SK-N-SH treated with all-trans-retinoic acid at 6 μM for 48 hours (cell line): ENCODE results near the gene ALG12.

Experiments used
- ATAC-seq: fragments of 200-7000 bp; cut with Tn5 transposase; 3 replicates; pipeline ENCODE4 v1.9.1; 2020; ENCODE audit warnings: mild to moderate bottlenecking, moderate library complexity
- ARNTL ChIP-seq: fragments of 450-650 bp; formaldehyde crosslinking; IDR thresholded peaks from 2 replicates; pipeline ENCODE4 v1.5.0; 2020; ENCODE audit warnings: low read depth, mild to moderate bottlenecking, moderate library complexity, borderline replicate concordance
- BACH2 ChIP-seq: fragments of 250-450 bp; sonication (Bioruptor Pico); IDR thresholded peaks from 2 replicates; pipeline ENCODE4 v1.9.0; 2021; ENCODE audit warnings: mild to moderate bottlenecking, borderline replicate concordance
- CSDC2 ChIP-seq: fragments of 250-450 bp; sonication (Bioruptor Pico); IDR thresholded peaks from 2 replicates; pipeline ENCODE4 v1.5.0; 2020; ENCODE audit warnings: mild to moderate bottlenecking, moderate library complexity
- GLIS3 ChIP-seq: fragments of 250-450 bp; sonication (Bioruptor Pico); IDR thresholded peaks from 2 replicates; pipeline ENCODE4 v1.5.0; 2020; ENCODE audit warnings: mild to moderate bottlenecking, moderate library complexity
- POU6F1 ChIP-seq: fragments of 250-450 bp; sonication (Bioruptor Pico); IDR thresholded peaks from 2 replicates; pipeline ENCODE4 v1.8.0; 2021; ENCODE audit warnings: low read depth, mild to moderate bottlenecking, moderate library complexity, borderline replicate concordance
- PPARA ChIP-seq: fragments of 250-450 bp; sonication (Bioruptor Pico); IDR thresholded peaks from 2 replicates; pipeline ENCODE4 v1.5.0; 2020; ENCODE audit warnings: mild to moderate bottlenecking, borderline replicate concordance
- RARB ChIP-seq: fragments of 250-450 bp; sonication (Bioruptor Pico); IDR thresholded peaks from 2 replicates; pipeline ENCODE4 v1.8.0; 2021; ENCODE audit warnings: mild to moderate bottlenecking, moderate library complexity
- SNAI2 ChIP-seq: fragments of 250-450 bp; sonication (Bioruptor Pico); IDR thresholded peaks from 2 replicates; pipeline ENCODE4 v1.5.0; 2020; ENCODE audit warnings: mild to moderate bottlenecking, moderate library complexity
- TCF4 ChIP-seq: fragments of 250-450 bp; sonication (Bioruptor Pico); IDR thresholded peaks from 2 replicates; pipeline ENCODE4 v1.8.0; 2021; ENCODE audit warnings: mild to moderate bottlenecking, moderate library complexity, borderline replicate concordance
- TOX ChIP-seq: fragments of 250-450 bp; sonication (Bioruptor Pico); IDR thresholded peaks from 2 replicates; pipeline ENCODE4 v1.8.0; 2021; ENCODE audit warnings: mild to moderate bottlenecking, moderate library complexity, borderline replicate concordance
- TSHZ2 ChIP-seq: fragments of 250-450 bp; sonication (Bioruptor Pico); IDR thresholded peaks from 2 replicates; pipeline ENCODE4 v1.5.0; 2020; ENCODE audit warnings: mild to moderate bottlenecking, moderate library complexity
- ZC3H10 ChIP-seq: fragments of 250-450 bp; sonication (Bioruptor Pico); IDR thresholded peaks from 2 replicates; pipeline ENCODE4 v1.5.1; 2021; ENCODE audit warnings: mild to moderate bottlenecking, moderate library complexity
- ZFP3 ChIP-seq: fragments of 250-450 bp; sonication (Bioruptor Pico); IDR thresholded peaks from 2 replicates; pipeline ENCODE4 v1.5.0; 2020; ENCODE audit warnings: mild to moderate bottlenecking, moderate library complexity
- ZFP30 ChIP-seq: fragments of 450-650 bp; formaldehyde crosslinking; IDR thresholded peaks from 2 replicates; pipeline ENCODE4 v1.5.0; 2022; ENCODE audit warnings: mild to moderate bottlenecking, moderate library complexity
- ZNF565 ChIP-seq: fragments of 450-650 bp; formaldehyde crosslinking; conservative IDR thresholded peaks from 2 replicates; pipeline ENCODE4 v1.5.0; 2020; ENCODE audit warnings: low read depth, mild to moderate bottlenecking, moderate library complexity
- ZNF8 ChIP-seq: fragments of 450-650 bp; formaldehyde crosslinking; IDR thresholded peaks from 2 replicates; pipeline ENCODE4 v1.5.0; 2020; ENCODE audit warnings: mild to moderate bottlenecking, moderate library complexity
- TF ChIP-seq, protein P1 (sequence below): fragments of 250-450 bp; sonication (Bioruptor Pico); IDR thresholded peaks from 2 replicates; pipeline ENCODE4 v1.5.1; 2021; ENCODE audit warnings: mild to moderate bottlenecking, moderate library complexity

Gene ALG12

GRCh38 chr22:49943771-49944398, 25.6 kb upstream of the ALG12 start:
- TF ChIP-seq ZC3H10 (CRISPR knock-in tag): no peak
- TF ChIP-seq GLIS3 (CRISPR knock-in tag): no peak
- no peak for TF ChIP-seq ARNTL (CRISPR knock-in tag)
- TF ChIP-seq SNAI2 (CRISPR knock-in tag): no peak
- no peak for TF ChIP-seq PPARA
- no peak for TF ChIP-seq ZNF565 (CRISPR knock-in tag)
- TF ChIP-seq TCF4 (CRISPR knock-in tag): no peak
- TF ChIP-seq TSHZ2 (CRISPR knock-in tag): no peak
- no peak for TF ChIP-seq ZFP30 (CRISPR knock-in tag)
- no peak for TF ChIP-seq ZNF8 (CRISPR knock-in tag)
- TF ChIP-seq RARB (CRISPR knock-in tag): no peak
- TF ChIP-seq ZFP3 (CRISPR knock-in tag): no peak
- no peak for TF ChIP-seq TOX (CRISPR knock-in tag)
- no peak for TF ChIP-seq POU6F1 (CRISPR knock-in tag)
- TF ChIP-seq, protein P1, sequence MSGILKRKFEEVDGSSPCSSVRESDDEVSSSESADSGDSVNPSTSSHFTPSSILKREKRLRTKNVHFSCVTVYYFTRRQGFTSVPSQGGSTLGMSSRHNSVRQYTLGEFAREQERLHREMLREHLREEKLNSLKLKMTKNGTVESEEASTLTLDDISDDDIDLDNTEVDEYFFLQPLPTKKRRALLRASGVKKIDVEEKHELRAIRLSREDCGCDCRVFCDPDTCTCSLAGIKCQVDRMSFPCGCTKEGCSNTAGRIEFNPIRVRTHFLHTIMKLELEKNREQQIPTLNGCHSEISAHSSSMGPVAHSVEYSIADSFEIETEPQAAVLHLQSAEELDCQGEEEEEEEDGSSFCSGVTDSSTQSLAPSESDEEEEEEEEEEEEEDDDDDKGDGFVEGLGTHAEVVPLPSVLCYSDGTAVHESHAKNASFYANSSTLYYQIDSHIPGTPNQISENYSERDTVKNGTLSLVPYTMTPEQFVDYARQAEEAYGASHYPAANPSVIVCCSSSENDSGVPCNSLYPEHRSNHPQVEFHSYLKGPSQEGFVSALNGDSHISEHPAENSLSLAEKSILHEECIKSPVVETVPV: no peak
- TF ChIP-seq, all 23 proteins: peak for 0
- no peak for ATAC-seq

- TF ChIP-seq SNAI2 (CRISPR knock-in tag): no peak
- no peak for TF ChIP-seq TCF4 (CRISPR knock-in tag)
- no peak for TF ChIP-seq TSHZ2 (CRISPR knock-in tag)
- TF ChIP-seq BACH2 (CRISPR knock-in tag): no peak
- no peak for TF ChIP-seq CSDC2 (CRISPR knock-in tag)
- no peak for TF ChIP-seq ZC3H10 (CRISPR knock-in tag)
- TF ChIP-seq, protein P1: no peak
- no peak for TF ChIP-seq RARB (CRISPR knock-in tag)
- no peak for TF ChIP-seq ARNTL (CRISPR knock-in tag)
- ATAC-seq: no peak; the same call in 2 of the 3 replicates
Measured at GRCh38 chr22:49943405-49943765, 25.1 kb upstream of the ALG12 start.
